ENCODE data around the gene C7orf25. TPM values are rescaled to one million over a fixed set of nuclear protein-coding genes. Genes with fewer than 3 reads are reported as not detected.
"Not testable (repeated sequence)": the region's sequence is repeated elsewhere in the genome, so short reads cannot be mapped to it uniquely, and the experiment has no call there.

The C7orf25 gene
- total RNA-seq, 1 donor from 2014 or later: 5.0 TPM

DNA sequence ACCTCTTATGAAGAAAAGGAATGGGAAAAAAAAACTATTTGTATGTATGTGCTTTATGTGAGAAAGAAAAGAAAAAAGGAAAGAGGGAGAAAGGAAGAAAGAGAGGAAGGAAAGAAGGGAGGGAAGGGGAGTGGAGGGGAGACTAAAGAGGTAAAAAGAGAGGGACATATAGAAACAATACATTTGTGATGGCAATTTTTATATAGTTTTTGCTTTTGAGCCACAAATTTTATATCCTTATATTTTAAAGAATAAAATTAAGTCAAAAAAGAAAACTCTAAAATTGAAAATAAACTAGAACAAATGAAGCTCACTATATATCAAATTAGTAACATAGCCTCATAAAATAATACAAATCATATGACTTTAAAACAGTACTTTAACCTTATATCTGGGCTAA, 11.0 kb downstream of the C7orf25 start:
- H3K27ac Mint-ChIP-seq (ENCODE audit: unreplicated experiment): no peak overlapping the region

DNA sequence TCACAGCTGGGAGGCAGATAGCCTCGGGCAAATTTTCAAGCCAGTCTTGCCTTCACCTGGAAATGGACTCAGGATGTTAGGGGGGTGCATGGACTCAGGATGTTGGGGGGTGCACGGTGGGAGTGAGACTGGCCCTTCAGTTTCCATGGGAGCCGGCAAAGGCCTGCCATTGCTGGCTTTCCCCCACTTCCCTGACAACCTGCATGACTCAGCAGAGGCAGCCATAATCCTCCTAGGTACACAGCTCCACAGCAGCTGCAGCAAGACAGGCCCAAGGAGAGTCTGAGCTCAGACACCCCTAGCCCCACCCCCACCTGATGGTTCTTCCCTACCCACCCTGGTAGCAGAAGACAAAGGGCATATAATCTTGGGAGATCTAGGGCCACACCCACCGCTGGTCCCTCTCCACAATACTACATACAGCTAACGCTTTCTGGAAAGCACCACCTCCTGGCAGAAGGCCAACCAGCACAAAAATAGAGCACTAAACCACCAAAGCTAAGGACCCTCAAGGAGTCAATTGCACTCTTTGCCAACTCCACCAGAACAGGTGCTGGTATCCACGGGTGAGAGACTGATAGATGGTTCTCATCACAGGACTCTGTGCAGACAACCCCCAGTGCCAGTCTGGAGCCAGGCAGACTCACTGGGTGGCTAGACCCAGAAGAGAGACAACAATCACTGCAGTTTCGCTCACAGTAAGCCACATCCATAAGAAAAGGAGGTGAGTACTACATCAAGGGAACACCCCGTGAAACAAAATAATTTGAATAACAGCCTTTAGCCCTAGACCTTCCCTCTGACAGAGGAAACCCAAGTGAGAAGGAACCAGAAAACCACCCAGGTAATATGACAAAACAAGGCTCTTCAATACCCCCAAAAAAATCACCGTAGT, 18.3 kb downstream of the C7orf25 start:
- Mint-ChIP-seq H3K4me1 (ENCODE audit: unreplicated experiment) (peaks cover 6% of the 10 kb centered on the region), H3K27me3 (ENCODE audit: unreplicated experiment) (peaks cover 2% of the 10 kb centered on the region), H3K36me3 (ENCODE audit: low read depth, unreplicated experiment) (peaks cover 5% of the 10 kb centered on the region), H3K9me3 (ENCODE audit: unreplicated experiment) (no peaks in the 10 kb centered on the region), H3K27ac (ENCODE audit: unreplicated experiment) (no peak overlapping the region), H3K4me3 (ENCODE audit: unreplicated experiment) (no peak overlapping the region)
- DNase-seq (ENCODE audit: low spot score): no peak
- TF ChIP-seq CTCF (IDR thresholded peaks at IDR 0.05; ENCODE audit: unreplicated experiment): no peak

More for the DNA sequence above, 11.0 kb downstream of the C7orf25 start:
- TF ChIP-seq CTCF (IDR thresholded peaks at IDR 0.05; ENCODE audit: unreplicated experiment): no peak
- H3K4me1 Mint-ChIP-seq (ENCODE audit: unreplicated experiment): peaks cover 2% of the 10 kb centered on the region
- no peak overlapping the region for H3K4me3 Mint-ChIP-seq (ENCODE audit: unreplicated experiment)
- H3K27me3 Mint-ChIP-seq (ENCODE audit: unreplicated experiment): no peaks in the 10 kb centered on the region
- DNase-seq (ENCODE audit: low spot score): no peak
- no peaks in the 10 kb centered on the region for H3K36me3 Mint-ChIP-seq (ENCODE audit: low read depth, unreplicated experiment)
- H3K9me3 Mint-ChIP-seq (ENCODE audit: unreplicated experiment): no peaks in the 10 kb centered on the region

DNA sequence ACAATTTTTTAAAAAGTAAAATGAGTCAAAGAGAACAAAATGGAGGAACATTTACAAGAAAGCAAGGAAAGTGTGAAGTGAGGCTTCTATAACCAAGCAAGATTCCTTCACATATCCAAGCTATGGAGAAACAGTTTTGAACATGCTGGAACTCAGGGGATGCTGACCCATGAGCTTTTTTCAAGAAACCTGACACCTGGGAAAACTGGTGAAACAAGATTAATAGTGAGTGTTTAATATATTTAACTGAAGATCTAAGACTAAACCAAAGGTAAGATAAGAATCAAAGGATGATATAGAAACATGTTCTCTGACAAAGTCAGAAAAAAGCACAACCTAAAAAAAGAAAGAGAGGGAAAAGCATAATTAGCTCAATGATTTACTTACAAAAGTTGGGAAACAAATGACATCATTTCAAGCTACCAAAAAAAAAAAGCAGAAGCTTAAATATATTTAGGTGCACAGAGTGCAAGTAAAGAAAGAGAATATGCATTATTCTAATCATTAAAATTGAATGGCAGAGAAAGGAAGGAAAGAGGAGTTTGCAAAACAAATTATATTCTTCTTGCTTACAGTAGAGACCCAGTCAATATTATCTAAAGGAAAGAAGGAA, 24.9 kb downstream of the C7orf25 start:
- H3K9me3 Mint-ChIP-seq (ENCODE audit: unreplicated experiment): no peaks in the 10 kb centered on the region
- peaks cover 14% of the 10 kb centered on the region for H3K4me1 Mint-ChIP-seq (ENCODE audit: unreplicated experiment)
- TF ChIP-seq CTCF (IDR thresholded peaks at IDR 0.05; ENCODE audit: unreplicated experiment): no peak

DNA sequence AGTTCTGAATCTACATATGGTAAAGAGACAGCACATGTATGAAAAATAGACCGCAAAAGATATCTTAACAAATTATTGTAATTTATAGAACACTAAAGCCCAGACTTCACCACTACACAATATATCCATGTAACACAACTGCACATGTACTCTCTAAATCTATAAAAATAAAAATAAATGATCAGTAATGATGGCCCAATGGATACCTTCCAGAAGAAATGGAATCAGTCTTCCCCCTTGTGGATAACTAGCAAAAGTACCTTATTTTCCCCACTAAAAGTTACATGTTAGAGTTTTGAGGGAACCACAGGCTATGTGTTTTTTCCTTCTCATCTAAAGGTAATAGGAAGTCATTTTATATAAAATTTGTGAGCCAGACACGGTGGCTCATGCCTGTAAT, 25.7 kb downstream of the C7orf25 start:
- Mint-ChIP-seq H3K4me1 (ENCODE audit: unreplicated experiment) (peaks cover 14% of the 10 kb centered on the region), H3K27me3 (ENCODE audit: unreplicated experiment) (no peaks in the 10 kb centered on the region), H3K36me3 (ENCODE audit: low read depth, unreplicated experiment) (no peaks in the 10 kb centered on the region), H3K27ac (ENCODE audit: unreplicated experiment) (no peak overlapping the region), H3K4me3 (ENCODE audit: unreplicated experiment) (no peak overlapping the region), H3K9me3 (ENCODE audit: unreplicated experiment) (no peaks in the 10 kb centered on the region)
- TF ChIP-seq CTCF (IDR thresholded peaks at IDR 0.05; ENCODE audit: unreplicated experiment): peak; percentile 47
- DNase-seq (ENCODE audit: low spot score): no peak

More for the DNA sequence above, 24.9 kb downstream of the C7orf25 start:
- no peak for DNase-seq (ENCODE audit: low spot score)
- H3K27me3 Mint-ChIP-seq (ENCODE audit: unreplicated experiment): no peaks in the 10 kb centered on the region
- H3K27ac Mint-ChIP-seq (ENCODE audit: unreplicated experiment): no peak overlapping the region
- no peaks in the 10 kb centered on the region for H3K36me3 Mint-ChIP-seq (ENCODE audit: low read depth, unreplicated experiment)
- H3K4me3 Mint-ChIP-seq (ENCODE audit: unreplicated experiment): peak overlapping the region; percentile 93

- H3K27ac Mint-ChIP-seq (ENCODE audit: unreplicated experiment); H3K27me3 Mint-ChIP-seq (ENCODE audit: unreplicated experiment); DNase-seq (ENCODE audit: low spot score); H3K9me3 Mint-ChIP-seq (ENCODE audit: unreplicated experiment); H3K4me3 Mint-ChIP-seq (ENCODE audit: unreplicated experiment); H3K36me3 Mint-ChIP-seq (ENCODE audit: low read depth, unreplicated experiment): not testable (repeated sequence)
- peaks cover 14% of the 10 kb centered on the region for H3K4me1 Mint-ChIP-seq (ENCODE audit: unreplicated experiment)
Observed at GRCh38 chr7:42885183-42885582, 26.7 kb downstream of the C7orf25 start.
